Measurements from ENCODE around the gene TBC1D10A.

GRCh38 chr22:30272781-30273601 is 53.8 kb downstream of the TBC1D10A start:
- TF ChIP-seq CTCF (IDR thresholded peaks at IDR 0.05) (no peak), ZFX (IDR thresholded peaks at IDR 0.05; ENCODE audit: borderline replicate concordance) (no peak)

Measured in 22Rv1 (cell line).